Chondrocyte (in vitro differentiated cells): Measurements from ENCODE around the gene HDHD5. TPM values are rescaled to one million over a fixed set of nuclear protein-coding genes. Genes with fewer than 3 reads are reported as not detected.

ENCODE experiments used
- DNase-seq: peaks from one replicate; pipeline ENCODE4 v3.0.0; 2021; ENCODE audit warnings: mixed read lengths, low spot score
- H3K27ac Mint-ChIP-seq: one replicate; pipeline ENCODE4 v1.8.0; 2021; ENCODE audit warnings: mild to moderate bottlenecking, moderate library complexity, mixed read lengths; ENCODE audit not compliant: unreplicated experiment
- H3K27me3 Mint-ChIP-seq: 2 replicates; pipeline ENCODE4 v1.8.0; 2021; ENCODE audit warnings: low read depth, mixed read lengths
- H3K36me3 Mint-ChIP-seq: 2 replicates; pipeline ENCODE4 v1.8.0; 2021; ENCODE audit warnings: low read depth, mixed read lengths
- H3K4me1 Mint-ChIP-seq: 2 replicates; pipeline ENCODE4 v1.8.0; 2021; ENCODE audit warnings: low read depth, mild to moderate bottlenecking, mixed read lengths
- H3K4me3 Mint-ChIP-seq: one replicate; pipeline ENCODE4 v1.8.0; 2021; ENCODE audit warnings: mild to moderate bottlenecking, moderate library complexity, mixed read lengths; ENCODE audit not compliant: unreplicated experiment
- H3K9me3 Mint-ChIP-seq: 2 replicates; pipeline ENCODE4 v1.8.0; 2021; ENCODE audit warnings: low read depth, mixed read lengths
- total RNA-seq: library from RNA; stranded (reverse); gene quantifications from 3 replicates; pipeline ENCODE4 v1.2.1, GENCODE V29; 2021
- TF ChIP-seq, protein P1 (sequence below): fragments of 200-600 bp; sonication (generic); IDR thresholded peaks from 2 replicates; pipeline ENCODE4 v1.5.0; 2021; ENCODE audit warnings: antibody characterized with exemption, mild to moderate bottlenecking, moderate library complexity

The HDHD5 gene
- total RNA-seq, 1 donor from 2014 or later, result 30.8 TPM

DNA sequence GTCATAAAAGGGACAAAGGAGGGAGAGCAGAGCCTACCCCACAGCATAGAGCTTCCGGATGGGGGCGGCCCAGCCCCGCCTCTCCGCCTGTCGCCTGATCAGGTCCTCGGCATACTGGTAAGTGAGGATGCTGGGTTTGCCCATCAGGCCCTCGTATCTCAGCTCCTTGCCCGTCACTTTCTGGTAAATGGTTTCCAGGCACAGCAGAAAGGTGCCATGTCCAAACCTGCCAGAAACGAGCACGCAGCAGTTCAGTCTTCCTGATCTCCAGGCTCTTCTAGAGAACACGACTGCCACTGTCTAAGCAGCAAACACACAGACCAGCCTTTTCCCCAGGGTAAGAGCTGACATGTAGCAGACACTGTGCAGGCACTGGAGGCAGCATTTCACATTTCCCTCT is 20.6 kb downstream of the HDHD5 start:
- DNase-seq, result no peak
- Mint-ChIP-seq H3K36me3 (peaks cover 20% of the 10 kb centered on the region), H3K27me3 (no peaks in the 10 kb centered on the region), H3K9me3 (no peaks in the 10 kb centered on the region), H3K4me1 (no peaks in the 10 kb centered on the region), H3K27ac (no peak overlapping the region), H3K4me3 (no peak overlapping the region)
- TF ChIP-seq, protein P1, sequence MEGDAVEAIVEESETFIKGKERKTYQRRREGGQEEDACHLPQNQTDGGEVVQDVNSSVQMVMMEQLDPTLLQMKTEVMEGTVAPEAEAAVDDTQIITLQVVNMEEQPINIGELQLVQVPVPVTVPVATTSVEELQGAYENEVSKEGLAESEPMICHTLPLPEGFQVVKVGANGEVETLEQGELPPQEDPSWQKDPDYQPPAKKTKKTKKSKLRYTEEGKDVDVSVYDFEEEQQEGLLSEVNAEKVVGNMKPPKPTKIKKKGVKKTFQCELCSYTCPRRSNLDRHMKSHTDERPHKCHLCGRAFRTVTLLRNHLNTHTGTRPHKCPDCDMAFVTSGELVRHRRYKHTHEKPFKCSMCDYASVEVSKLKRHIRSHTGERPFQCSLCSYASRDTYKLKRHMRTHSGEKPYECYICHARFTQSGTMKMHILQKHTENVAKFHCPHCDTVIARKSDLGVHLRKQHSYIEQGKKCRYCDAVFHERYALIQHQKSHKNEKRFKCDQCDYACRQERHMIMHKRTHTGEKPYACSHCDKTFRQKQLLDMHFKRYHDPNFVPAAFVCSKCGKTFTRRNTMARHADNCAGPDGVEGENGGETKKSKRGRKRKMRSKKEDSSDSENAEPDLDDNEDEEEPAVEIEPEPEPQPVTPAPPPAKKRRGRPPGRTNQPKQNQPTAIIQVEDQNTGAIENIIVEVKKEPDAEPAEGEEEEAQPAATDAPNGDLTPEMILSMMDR, result no peak

DNA sequence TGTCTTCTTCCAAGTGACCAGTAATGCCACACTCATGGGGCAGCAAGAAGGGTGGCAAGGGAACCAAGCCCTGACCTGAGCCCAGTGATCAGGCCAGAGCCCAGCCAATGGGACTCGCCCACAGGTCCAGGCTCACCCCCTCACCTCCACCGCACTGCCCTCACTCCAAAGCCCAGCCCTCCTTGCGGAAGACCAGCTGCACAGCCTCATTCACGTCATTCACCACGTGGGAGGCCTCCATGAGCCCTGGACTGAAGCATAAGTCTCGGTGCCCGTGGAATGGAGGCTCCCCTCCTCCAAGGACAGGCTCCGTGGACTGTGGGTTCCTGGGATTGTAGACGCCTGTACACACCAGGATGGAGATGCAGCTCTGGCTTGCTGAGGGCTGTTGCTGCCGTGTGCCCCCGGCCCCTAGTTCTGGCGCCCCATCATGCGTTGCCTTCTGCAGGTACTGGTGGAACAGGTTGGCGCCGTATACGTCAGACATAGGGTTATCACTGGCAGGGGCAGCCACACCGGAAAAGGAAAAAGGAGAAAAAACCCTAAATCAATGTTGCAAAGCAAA is 21.1 kb downstream of the HDHD5 start:
- Mint-ChIP-seq H3K4me1 (no peaks in the 10 kb centered on the region), H3K27me3 (no peaks in the 10 kb centered on the region), H3K4me3 (no peak overlapping the region), H3K27ac (no peak overlapping the region), H3K36me3 (peaks cover 17% of the 10 kb centered on the region), H3K9me3 (no peaks in the 10 kb centered on the region)
- peak; percentile 42 for DNase-seq
- TF ChIP-seq, protein P1, result no peak

DNA sequence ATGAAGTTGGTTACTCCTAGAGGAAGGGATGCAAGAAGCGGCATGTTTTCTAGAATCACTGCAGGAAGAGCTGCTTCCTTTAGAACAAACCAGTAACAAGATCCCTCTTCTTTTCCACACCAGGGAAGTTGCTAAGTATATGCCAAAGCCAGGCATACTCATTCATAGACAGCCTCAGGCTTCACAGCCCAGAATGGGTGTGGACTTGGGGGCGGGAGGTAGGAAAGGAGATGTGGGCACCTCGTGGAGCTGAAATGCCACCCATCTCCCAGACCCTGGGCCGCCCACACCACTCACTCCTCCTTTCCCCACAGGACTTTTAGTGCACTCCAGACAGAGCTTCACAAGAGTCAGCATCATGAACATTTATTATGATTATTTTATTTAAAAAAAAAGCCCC is 21.9 kb downstream of the HDHD5 start:
- no peak overlapping the region for H3K27ac Mint-ChIP-seq
- H3K9me3 Mint-ChIP-seq, result no peaks in the 10 kb centered on the region
- H3K27me3 Mint-ChIP-seq, result no peaks in the 10 kb centered on the region
- peak; percentile 63 for DNase-seq
- H3K4me3 Mint-ChIP-seq, result no peak overlapping the region
- TF ChIP-seq, protein P1, result no peak
- peaks cover 14% of the 10 kb centered on the region for H3K36me3 Mint-ChIP-seq
- no peaks in the 10 kb centered on the region for H3K4me1 Mint-ChIP-seq

DNA sequence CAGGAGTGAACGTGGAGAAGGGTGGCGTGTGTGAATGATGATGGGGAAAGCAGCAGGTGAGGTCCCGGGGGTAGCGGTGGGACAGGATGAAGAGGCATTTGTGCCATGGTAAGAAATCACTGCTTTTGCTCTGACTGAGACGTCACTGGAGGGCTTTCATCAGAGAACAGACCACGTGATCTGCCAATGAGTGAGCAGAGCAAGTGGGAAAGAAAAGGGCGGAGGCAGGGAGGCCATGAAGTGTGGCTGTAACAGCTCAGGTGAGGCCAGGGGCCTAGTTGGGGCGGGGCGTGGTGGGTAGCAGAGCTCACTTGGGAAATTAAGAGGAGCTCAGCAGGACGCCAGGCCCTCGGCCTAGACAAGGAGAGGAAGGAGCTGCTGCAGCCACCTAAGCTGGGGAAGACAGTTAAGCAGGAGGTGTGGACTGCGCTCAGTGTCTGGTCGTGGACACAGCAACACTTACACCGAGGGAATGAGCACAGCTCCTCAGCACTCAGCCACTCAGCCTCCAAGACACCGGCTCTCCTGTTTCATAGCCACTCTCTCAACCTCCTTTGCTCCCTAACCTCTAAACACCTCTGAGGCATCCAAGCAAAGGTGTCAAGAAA is 23.8 kb downstream of the HDHD5 start:
- Mint-ChIP-seq H3K4me1 (no peaks in the 10 kb centered on the region), H3K27me3 (no peaks in the 10 kb centered on the region), H3K4me3 (no peak overlapping the region), H3K36me3 (peaks cover 10% of the 10 kb centered on the region), H3K27ac (no peak overlapping the region), H3K9me3 (no peaks in the 10 kb centered on the region)
- peak; percentile 59 for DNase-seq
- TF ChIP-seq, protein P1, result no peak

DNA sequence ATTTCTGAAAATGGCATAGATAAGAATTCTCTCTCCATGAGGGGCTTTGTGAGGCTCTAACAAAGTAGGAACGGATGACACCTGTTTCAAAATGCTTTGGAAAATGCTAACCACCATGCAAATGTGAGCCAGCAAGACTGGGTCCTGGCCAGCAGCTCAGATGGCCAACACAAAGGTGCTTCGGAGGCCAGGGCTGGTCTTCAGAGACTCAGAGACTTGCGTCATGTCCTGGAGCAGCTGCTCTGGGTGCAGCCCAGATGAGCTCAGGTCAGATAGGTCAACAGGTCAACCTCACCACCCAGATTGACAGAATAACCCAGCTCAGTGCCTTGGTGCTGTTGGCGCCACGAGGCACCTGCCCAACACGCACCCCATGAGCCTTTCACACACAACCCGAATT is 25.9 kb downstream of the HDHD5 start:
- peaks cover 8% of the 10 kb centered on the region for H3K36me3 Mint-ChIP-seq
- H3K4me1 Mint-ChIP-seq, result no peaks in the 10 kb centered on the region
- peak; percentile 41 for DNase-seq
- no peaks in the 10 kb centered on the region for H3K27me3 Mint-ChIP-seq
- no peak overlapping the region for H3K27ac Mint-ChIP-seq
- H3K4me3 Mint-ChIP-seq, result no peak overlapping the region
- TF ChIP-seq, protein P1, result no peak
- H3K9me3 Mint-ChIP-seq, result no peaks in the 10 kb centered on the region
